Measurements from ENCODE around the gene COX7B2. TPM values are rescaled to one million over a fixed set of nuclear protein-coding genes. Genes with fewer than 3 reads are reported as not detected.

COX7B2 gene
- total and polyA plus RNA-seq, 10 of the 15 experiments (the other 5 are each of a cell fraction or from before 2014, with no cell fraction given): not detected

GRCh38 chr4:46894826-46895225 is 14.2 kb downstream of the COX7B2 start:
- ChIA-PET POLR2A (no interaction called here), CTCF (no interaction called here), SMC1A (ENCODE audit: uncharacterized antibody, unreplicated experiment) (interaction anchor here (1.4 kb wide), 2 partner anchors 8 to 32 kb away, joined by 3 read pairs; no protein-coding TSS in a partner anchor), RAD21 (ENCODE audit: unreplicated experiment) (no interaction called here)
- intact Hi-C loops (cut with micrococcal nuclease; ENCODE audit: unreplicated experiment) (no loop called here), in situ Hi-C loops (cut with MboI) (no loop called here)
- no peaks in the 10 kb centered on the region for H3K79me2 ChIP-seq (ENCODE audit: control insufficient read depth, insufficient read depth, low read length)
- no peaks in the 10 kb centered on the region for H3K36me3 ChIP-seq (ENCODE audit: control insufficient read depth in 2 of 2, insufficient read depth in 2 of 2, low read length in 1 of 2)
- no peak overlapping the region for H2AFZ ChIP-seq (ENCODE audit: control insufficient read depth, low read depth, low read length)
- TF ChIP-seq CHD2 (IDR thresholded peaks at IDR 0.05; ENCODE audit: borderline replicate concordance, low read depth, low read length) (no peak), RELB (IDR thresholded peaks at IDR 0.05; ENCODE audit: low read depth) (no peak), SMAD1 (IDR thresholded peaks at IDR 0.05; ENCODE audit: low read depth, partially characterized antibody) (no peak), BACH1 (IDR thresholded peaks at IDR 0.05; ENCODE audit: borderline replicate concordance) (no peak), CEBPZ (IDR thresholded peaks at IDR 0.05; ENCODE audit: low read depth, low read length) (no peak), RELA (IDR thresholded peaks at IDR 0.05; ENCODE audit: borderline replicate concordance, partially characterized antibody) (no peak), NFYB (IDR thresholded peaks at IDR 0.05; ENCODE audit: insufficient read depth, low read depth, low read length) (no peak), TARDBP (IDR thresholded peaks at IDR 0.05; ENCODE audit: borderline replicate concordance) (no peak), NR2C2 (IDR thresholded peaks at IDR 0.05; ENCODE audit: borderline replicate concordance, control insufficient read depth, insufficient read length, low read depth) (no peak), SIX5 (IDR thresholded peaks at IDR 0.05; ENCODE audit: low read depth, low read length, severe bottlenecking) (no peak), CEBPB (IDR thresholded peaks at IDR 0.05; ENCODE audit: borderline replicate concordance in 1 of 2, low read depth in 2 of 2, low read length in 2 of 2) (no peak), ELK1 (IDR thresholded peaks at IDR 0.05; ENCODE audit: low read depth, low read length) (no peak), NKRF (conservative IDR thresholded peaks at IDR 0.05) (no peak), GABPA (IDR thresholded peaks at IDR 0.05; ENCODE audit: low read depth) (no peak), NBN (IDR thresholded peaks at IDR 0.05) (no peak)
- no peaks in the 10 kb centered on the region for H3K27me3 ChIP-seq (replicated peaks in 1 of 2; ENCODE audit: control insufficient read depth in 2 of 2, insufficient read depth in 2 of 2, low read length in 1 of 2)
- no peak for ATAC-seq
- H3K9me3 ChIP-seq (replicated peaks; ENCODE audit: control insufficient read depth, insufficient read depth, low read length): no peaks in the 10 kb centered on the region
- H3K4me2 ChIP-seq (ENCODE audit: control insufficient read depth, insufficient read depth): no peak overlapping the region
- H4K20me1 ChIP-seq (ENCODE audit: control insufficient read depth, insufficient read depth): no peaks in the 10 kb centered on the region
- BruUV-seq (replicated peaks): no TSS peak
- no peak for FAIRE-seq
- no peak overlapping the region for H3K4me3 ChIP-seq
- no peak overlapping the region for H3K27ac ChIP-seq (ENCODE audit: control insufficient read depth, insufficient read depth)
- H3K4me1 ChIP-seq (ENCODE audit: control insufficient read depth, insufficient read depth, low read length): no peaks in the 10 kb centered on the region
- 15% methylated on average over 5 of the region's 5 CpGs for WGBS (ENCODE audit: insufficient coverage, insufficient replicate concordance, low lambda C conversion rate, missing lambda C conversion rate)
- no peak overlapping the region for H3K9ac ChIP-seq (ENCODE audit: control insufficient read depth, insufficient read depth, low read length)
- DNase-seq (ENCODE audit: low read depth, low spot score): no peak
